Amygdala (tissue), 56 donors: ENCODE data around the gene CELA3A.
"Not testable (repeated sequence)": the region's sequence is repeated elsewhere in the genome, so short reads cannot be mapped to it uniquely, and the experiment has no call there.

Source experiments
- DNase-seq, 56 donors: peaks; one replicate each; lab custom pipeline; 2025; lab: John Stamatoyannopoulos, UW

CELA3A gene

GRCh38 chr1:22012752-22013151 lies 11.3 kb downstream of the CELA3A start:
- not testable (repeated sequence) for DNase-seq

GRCh38 chr1:22014575-22015206 lies 13.2 kb downstream of the CELA3A start:
- DNase-seq = not testable (repeated sequence)

- peak in 2 of 56 donors; percentile 2 to 16 for DNase-seq
These were observed 17.4 kb downstream of the CELA3A start for GRCh38 chr1:22018583-22019559.

GRCh38 chr1:22021061-22021460 lies 19.6 kb downstream of the CELA3A start:
- no peak for DNase-seq

GRCh38 chr1:22024485-22025367 lies 23.3 kb downstream of the CELA3A start:
- peak in 35 of 56 donors; percentile 31 to 81 (median 57) for DNase-seq

- peak in 55 of 56 donors; percentile 29 to 92 (median 79) for DNase-seq
These were observed 24.1 kb downstream of the CELA3A start for GRCh38 chr1:22025368-22026155.

GRCh38 chr1:22026924-22027289 lies 25.4 kb downstream of the CELA3A start:
- no peak for DNase-seq

GRCh38 chr1:22030057-22030456 lies 28.6 kb downstream of the CELA3A start:
- DNase-seq = no peak

- DNase-seq = no peak
These were observed 29.0 kb downstream of the CELA3A start for GRCh38 chr1:22030473-22030872.

- no peak for DNase-seq
These were observed 29.9 kb downstream of the CELA3A start for GRCh38 chr1:22031214-22031962.

GRCh38 chr1:22034834-22035233 lies 33.4 kb downstream of the CELA3A start:
- not testable (repeated sequence) for DNase-seq

- DNase-seq = no peak
These were observed 36.1 kb downstream of the CELA3A start for GRCh38 chr1:22037520-22037919.

GRCh38 chr1:22038036-22038435 lies 36.6 kb downstream of the CELA3A start:
- DNase-seq = peak in 28 of 56 donors; percentile 11 to 59 (median 34)

GRCh38 chr1:22039594-22040285 lies 38.3 kb downstream of the CELA3A start:
- peak in 8 of 56 donors; percentile 5 to 27 (median 17) for DNase-seq

GRCh38 chr1:22040286-22040623 lies 38.8 kb downstream of the CELA3A start:
- no peak for DNase-seq

GRCh38 chr1:22041505-22041904 lies 40.0 kb downstream of the CELA3A start:
- DNase-seq = no peak

- DNase-seq = no peak
These were observed 41.8 kb downstream of the CELA3A start for GRCh38 chr1:22043198-22043769.
